Mesenchymal stem cell (in vitro differentiated cells and primary cell): ENCODE data around the gene QSOX2.

Experiments
- DNase-seq: peaks from one replicate; pipeline ENCODE4 v3.0.0-alpha.2; 2013
- H2AFZ ChIP-seq: one replicate; pipeline ENCODE4 v1.6.1; 2013; ENCODE audit warnings: low read depth, mild to moderate bottlenecking, control low read depth, inconsistent platforms, low read length, moderate library complexity
- H2AK5ac ChIP-seq: 2 replicates; pipeline ENCODE4 v1.6.1; 2013; ENCODE audit warnings: low read length, moderate library complexity, mild to moderate bottlenecking, inconsistent platforms; ENCODE audit not compliant: severe bottlenecking
- H2BK120ac ChIP-seq: one replicate; pipeline ENCODE4 v1.6.1; 2013; ENCODE audit warnings: low read depth, mild to moderate bottlenecking, inconsistent platforms, low read length, moderate library complexity
- H2BK12ac ChIP-seq, 2 experiments: one replicate each; pipeline ENCODE4 v1.6.1; 2013; ENCODE audit warnings: inconsistent platforms in 2 of 2, low read length in 2 of 2, mild to moderate bottlenecking in 2 of 2, moderate library complexity in 2 of 2, control low read depth in 1 of 2
- H2BK15ac ChIP-seq: one replicate; pipeline ENCODE4 v1.6.1; 2013; ENCODE audit warnings: mild to moderate bottlenecking, low read depth, inconsistent platforms; ENCODE audit not compliant: poor library complexity, severe bottlenecking
- H2BK5ac ChIP-seq: 2 replicates; pipeline ENCODE4 v1.6.1; 2013; ENCODE audit warnings: low read depth, mild to moderate bottlenecking, low read length, control low read depth, inconsistent platforms; ENCODE audit not compliant: poor library complexity, severe bottlenecking
- H3K14ac ChIP-seq, 2 experiments: one replicate each; pipeline ENCODE4 v1.6.1; 2013; ENCODE audit warnings: inconsistent platforms in 2 of 2, low read length in 2 of 2, control low read depth in 1 of 2, mild to moderate bottlenecking in 1 of 2, moderate library complexity in 1 of 2
- H3K18ac ChIP-seq, 2 experiments: one replicate each; pipeline ENCODE4 v1.6.1; 2013; ENCODE audit warnings: inconsistent platforms in 2 of 2, low read length in 2 of 2, control low read depth in 1 of 2, low read depth in 1 of 2, mild to moderate bottlenecking in 1 of 2
- H3K23ac ChIP-seq, 2 experiments: one replicate each; pipeline ENCODE4 v1.6.1; 2013; ENCODE audit warnings: inconsistent platforms in 2 of 2, low read length in 2 of 2, mild to moderate bottlenecking in 2 of 2, moderate library complexity in 2 of 2, control low read depth in 1 of 2
- H3K27ac ChIP-seq: 2 replicates; pipeline ENCODE4 v1.5.1; 2013; ENCODE audit warnings: mild to moderate bottlenecking, moderate library complexity, low read length, control low read depth, inconsistent platforms; ENCODE audit not compliant: poor library complexity, severe bottlenecking
- H3K27me3 ChIP-seq, 2 experiments: 2 replicates each; pipeline versions ENCODE4 v1.6.1 to v1.7.0; 2013; ENCODE audit warnings: low read length in 2 of 2, mild to moderate bottlenecking in 2 of 2, moderate library complexity in 2 of 2, control low read depth in 1 of 2, inconsistent platforms in 1 of 2; ENCODE audit not compliant: control insufficient read depth in 1 of 2, insufficient read depth in 1 of 2
- H3K36me3 ChIP-seq, 2 experiments: 2 replicates each; pipeline versions ENCODE4 v1.6.1 to v1.7.0; 2013; ENCODE audit warnings: low read length in 2 of 2, control low read depth in 1 of 2, inconsistent platforms in 1 of 2, low read depth in 1 of 2, mild to moderate bottlenecking in 1 of 2; ENCODE audit not compliant: insufficient read depth in 2 of 2, control insufficient read depth in 1 of 2
- H3K4ac ChIP-seq, 2 experiments: one replicate each; pipeline ENCODE4 v1.6.1; 2013; ENCODE audit warnings: inconsistent platforms in 2 of 2, low read length in 2 of 2, mild to moderate bottlenecking in 2 of 2, moderate library complexity in 2 of 2, control low read depth in 1 of 2, low read depth in 1 of 2
- H3K4me1 ChIP-seq: 2 replicates; pipeline ENCODE4 v1.6.1; 2013; ENCODE audit warnings: low read depth, low read length, control low read depth; ENCODE audit not compliant: control insufficient read depth, insufficient read depth
- H3K4me2 ChIP-seq: 2 replicates; pipeline ENCODE4 v1.6.1; 2013; ENCODE audit warnings: low read length, mild to moderate bottlenecking, inconsistent platforms; ENCODE audit not compliant: poor library complexity, severe bottlenecking
- H3K4me3 ChIP-seq, 2 experiments: 2 replicates each; pipeline versions ENCODE4 v1.5.1 to v1.7.0; 2013; ENCODE audit warnings: low read length in 2 of 2, mild to moderate bottlenecking in 2 of 2, control low read depth in 1 of 2, low read depth in 1 of 2; ENCODE audit not compliant: insufficient read depth in 1 of 2
- H3K79me1 ChIP-seq: replicated peaks from 2 replicates; pipeline ENCODE4 v1.6.1; 2013; ENCODE audit warnings: mild to moderate bottlenecking, control low read depth, low read length, inconsistent platforms; ENCODE audit not compliant: poor library complexity, severe bottlenecking
- H3K9ac ChIP-seq: 2 replicates; pipeline ENCODE4 v1.7.0; 2013; ENCODE audit warnings: mild to moderate bottlenecking, low read length, moderate library complexity
- H3K9me3 ChIP-seq: 2 replicates; pipeline ENCODE4 v1.7.0; 2013; ENCODE audit warnings: mild to moderate bottlenecking, low read length; ENCODE audit not compliant: control insufficient read depth
- H4K8ac ChIP-seq: one replicate; pipeline ENCODE4 v1.6.1; 2013; ENCODE audit warnings: inconsistent platforms, mild to moderate bottlenecking, low read length, moderate library complexity
- H4K91ac ChIP-seq: one replicate; pipeline ENCODE4 v1.6.1; 2013; ENCODE audit warnings: mild to moderate bottlenecking, low read length, inconsistent platforms
- WGBS: methylation state at CpG from one replicate; pipeline ENCODE4 v1.1.7; 2013; ENCODE audit warnings: mixed read lengths; 5-methylcytosine and 5-hydroxymethylcytosine counted together

Gene QSOX2

DNA sequence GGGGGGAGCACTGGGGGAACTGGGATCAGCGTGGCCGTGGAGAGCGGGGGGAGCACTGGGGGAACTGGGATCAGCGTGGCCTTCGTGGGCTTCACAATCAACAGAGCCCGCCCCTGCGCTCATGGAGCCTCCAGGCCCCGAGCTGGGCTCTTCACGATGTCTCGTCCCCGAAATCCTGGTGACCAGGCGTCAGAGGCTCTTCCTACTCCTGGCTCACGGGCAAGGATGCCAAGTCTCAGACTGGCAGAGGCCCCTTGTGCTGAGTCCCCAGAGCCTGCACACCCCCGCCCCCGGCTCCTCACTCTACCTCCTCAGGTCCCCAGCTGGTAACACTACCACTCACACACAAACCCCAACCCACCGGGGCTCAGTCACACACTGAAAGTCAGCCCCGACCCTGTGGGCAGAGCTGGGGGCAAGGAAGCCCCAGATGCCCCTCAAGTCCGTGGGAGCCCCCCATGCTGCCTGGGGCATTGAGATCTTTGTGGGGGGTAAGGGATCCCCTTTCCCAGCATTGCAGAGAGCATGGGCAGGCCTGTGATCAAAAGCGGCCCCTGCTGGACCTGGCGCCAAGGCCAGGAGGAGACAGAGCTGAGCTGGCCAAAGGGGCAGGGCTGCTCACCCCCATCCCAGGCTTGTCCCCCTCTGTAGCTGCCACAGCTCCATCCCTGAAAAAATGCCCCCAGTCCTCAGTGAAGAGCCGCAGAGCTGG lies 67.4 kb downstream of the QSOX2 start:
- H3K9ac ChIP-seq, result no peak overlapping the region
- 86% methylated on average over 20 of the region's 21 CpGs for WGBS

DNA sequence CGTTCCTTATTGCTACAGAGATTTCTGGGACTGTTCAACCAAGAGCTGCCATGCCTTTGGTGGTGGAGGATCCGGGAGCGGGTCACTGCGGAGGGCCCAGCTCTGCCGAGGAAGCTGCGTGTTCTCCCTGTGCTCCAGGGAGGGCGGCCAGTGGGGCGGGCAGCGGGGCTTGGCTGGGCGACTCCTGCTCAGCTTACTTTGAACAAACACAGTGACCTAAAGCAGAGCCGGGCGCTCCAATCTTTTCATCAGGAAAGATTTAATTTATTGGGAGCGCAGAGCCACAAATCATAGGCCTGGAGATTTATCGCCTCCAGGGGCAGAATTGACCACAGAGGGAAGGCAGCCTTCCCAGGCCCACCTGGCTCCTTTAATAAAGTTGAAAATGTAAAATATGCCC lies 68.4 kb downstream of the QSOX2 start:
- Histone ChIP-seq H2BK120ac (no peak overlapping the region), H3K9ac (no peak overlapping the region), H3K36me3 (no peaks in the 10 kb centered on the region), H2BK15ac (no peak overlapping the region), H4K91ac (no peak overlapping the region), H3K4me2 (no peak overlapping the region), H2AK5ac (no peak overlapping the region), H3K4me3 (no peak overlapping the region), H2BK12ac (no peak overlapping the region), H3K27me3 (peaks cover 43 to 77% of the 10 kb centered on the region in 2 experiments), H3K9me3 (no peaks in the 10 kb centered on the region), H3K79me1 (no peaks in the 10 kb centered on the region), H3K4me1 (peaks cover 3% of the 10 kb centered on the region), H2BK5ac (no peak overlapping the region), H4K8ac (no peak overlapping the region), H3K27ac (no peak overlapping the region), H3K18ac (no peak overlapping the region), H3K4ac (no peak overlapping the region), H2AFZ (no peak overlapping the region), H3K23ac (no peak overlapping the region), H3K14ac (no peak overlapping the region)
- no peak for DNase-seq
- 93% methylated on average over 14 of the region's 14 CpGs for WGBS

More for the DNA sequence above, 67.4 kb downstream of the QSOX2 start:
- no peak for DNase-seq
- H3K18ac ChIP-seq, result no peak overlapping the region
- H2BK120ac ChIP-seq, result no peak overlapping the region
- no peak overlapping the region for H3K23ac ChIP-seq
- no peak overlapping the region for H3K4ac ChIP-seq
- no peaks in the 10 kb centered on the region for H3K9me3 ChIP-seq
- H3K4me1 ChIP-seq, result peaks cover 2% of the 10 kb centered on the region
- H2AFZ ChIP-seq, result no peak overlapping the region
- peaks cover 39 to 74% of the 10 kb centered on the region in 2 experiments for H3K27me3 ChIP-seq
- H3K4me3 ChIP-seq, result no peak overlapping the region
- no peak overlapping the region for H4K91ac ChIP-seq
- no peak overlapping the region for H2BK15ac ChIP-seq
- H3K14ac ChIP-seq, result no peak overlapping the region
- H4K8ac ChIP-seq, result no peak overlapping the region
- no peak overlapping the region for H2BK5ac ChIP-seq
- no peak overlapping the region for H2AK5ac ChIP-seq
- no peak overlapping the region for H2BK12ac ChIP-seq
- no peak overlapping the region for H3K4me2 ChIP-seq
- no peak overlapping the region for H3K27ac ChIP-seq
- H3K79me1 ChIP-seq, result no peaks in the 10 kb centered on the region
- no peaks in the 10 kb centered on the region for H3K36me3 ChIP-seq

DNA sequence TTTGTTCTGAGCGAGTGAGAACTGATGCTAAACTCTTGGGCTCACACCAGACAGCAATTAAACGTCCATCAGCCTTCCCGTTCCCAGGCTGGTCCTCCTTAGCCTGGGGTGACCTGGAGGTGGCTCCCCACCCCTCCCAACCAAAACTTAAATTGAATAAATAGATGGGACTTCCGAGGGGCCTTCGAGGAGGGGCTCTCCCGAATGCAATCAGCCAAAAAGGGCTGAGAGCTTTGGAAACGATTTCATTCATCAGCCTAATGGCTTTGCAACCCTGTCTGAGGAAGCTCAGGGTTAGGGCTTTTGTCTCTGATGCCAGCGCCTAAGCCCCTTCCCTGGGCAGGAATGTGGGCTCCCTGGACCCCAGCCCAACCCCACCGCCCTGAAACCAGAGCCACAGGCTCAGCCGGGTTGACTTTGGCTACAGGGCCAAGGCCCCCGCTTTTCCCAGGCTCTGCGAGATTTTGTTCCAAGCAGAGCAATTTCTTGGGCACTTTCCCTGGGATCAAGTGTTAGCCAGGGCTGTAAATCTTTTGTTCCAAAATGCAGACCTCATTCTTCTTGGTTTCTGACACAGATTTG lies 69.9 kb downstream of the QSOX2 start:
- no peak overlapping the region for H4K91ac ChIP-seq

GRCh38 chr9:136174779-136175615 lies 70.6 kb downstream of the QSOX2 start:
- Histone ChIP-seq H2BK120ac (no peak overlapping the region), H3K9ac (no peak overlapping the region), H2AK5ac (no peak overlapping the region), H3K4ac (no peak overlapping the region), H3K23ac (no peak overlapping the region), H2BK12ac (no peak overlapping the region), H2BK5ac (no peak overlapping the region), H3K79me1 (no peaks in the 10 kb centered on the region), H3K27me3 (peaks cover 46 to 83% of the 10 kb centered on the region in 2 experiments), H3K9me3 (no peaks in the 10 kb centered on the region), H3K4me3 (no peak overlapping the region), H3K14ac (no peak overlapping the region), H4K8ac (no peak overlapping the region), H3K4me2 (no peak overlapping the region), H2BK15ac (no peak overlapping the region), H3K18ac (no peak overlapping the region), H3K27ac (no peak overlapping the region), H2AFZ (no peak overlapping the region), H3K36me3 (no peaks in the 10 kb centered on the region), H4K91ac (no peak overlapping the region), H3K4me1 (peaks cover 4% of the 10 kb centered on the region)
- no peak for DNase-seq
- WGBS, result 74% methylated on average over 8 of the region's 8 CpGs

More for the DNA sequence above, 69.9 kb downstream of the QSOX2 start:
- no peak overlapping the region for H3K27ac ChIP-seq
- WGBS, result 72% methylated on average over 12 of the region's 12 CpGs
- H3K14ac ChIP-seq, result no peak overlapping the region
- H2BK12ac ChIP-seq, result no peak overlapping the region
- no peak overlapping the region for H3K4ac ChIP-seq
- no peaks in the 10 kb centered on the region for H3K36me3 ChIP-seq
- peaks cover 4% of the 10 kb centered on the region for H3K4me1 ChIP-seq
- H3K18ac ChIP-seq, result no peak overlapping the region
- no peak overlapping the region for H2BK5ac ChIP-seq
- H3K79me1 ChIP-seq, result no peaks in the 10 kb centered on the region
- no peak overlapping the region for H4K8ac ChIP-seq
- H3K9ac ChIP-seq, result no peak overlapping the region
- H3K4me3 ChIP-seq, result no peak overlapping the region
- H2BK120ac ChIP-seq, result no peak overlapping the region
- H2AFZ ChIP-seq, result no peak overlapping the region
- no peak overlapping the region for H2AK5ac ChIP-seq
- no peak overlapping the region for H3K23ac ChIP-seq
- no peak overlapping the region for H2BK15ac ChIP-seq
- H3K4me2 ChIP-seq, result no peak overlapping the region
- H3K27me3 ChIP-seq, result peaks cover 48 to 81% of the 10 kb centered on the region in 2 experiments
- no peak for DNase-seq
- no peaks in the 10 kb centered on the region for H3K9me3 ChIP-seq
